Loucy (cell line): ENCODE measurements around the gene CBX2.

ENCODE experiments used
- CTCF ChIP-seq: fragments of 200-600 bp; sonication (generic); conservative IDR thresholded peaks from 2 replicates; pipeline ENCODE4 v1.5.1; 2014; ENCODE audit warnings: mild to moderate bottlenecking, antibody characterized with exemption, low read length
- EZH2phosphoT487 ChIP-seq: fragments of 200-600 bp; IDR thresholded peaks from 2 replicates; pipeline ENCODE4 v1.6.1; 2018; ENCODE audit warnings: antibody characterized with exemption, mild to moderate bottlenecking, moderate library complexity, borderline replicate concordance

- TF ChIP-seq CTCF = no peak
- no peak for TF ChIP-seq EZH2phosphoT487
These were observed at the start of gene CBX2 for GRCh38 chr17:79777894-79778503.
